ENCODE results near the gene IFT122.
"Not testable (repeated sequence)": the region's sequence is repeated elsewhere in the genome, so short reads cannot be mapped to it uniquely, and the experiment has no call there.

IFT122 gene

GRCh38 chr3:129412542-129413198 lies 27.4 kb upstream of the IFT122 start:
- no peak overlapping the region for H3K23ac ChIP-seq (ENCODE audit: low read length)

GRCh38 chr3:129413238-129413637 lies 26.8 kb upstream of the IFT122 start:
- H4K8ac ChIP-seq (ENCODE audit: low read depth, low read length); DNase-seq; H2BK12ac ChIP-seq (ENCODE audit: low read length); H4K12ac ChIP-seq (ENCODE audit: low read depth, low read length); H4K91ac ChIP-seq (ENCODE audit: low read depth, low read length); H3K79me2 ChIP-seq (ENCODE audit: control insufficient read depth, insufficient read depth, low read length, poor library complexity); H2BK120ac ChIP-seq (ENCODE audit: insufficient read depth, low read length, poor library complexity); H3K4ac ChIP-seq (ENCODE audit: low read depth, low read length); H2AFZ ChIP-seq (ENCODE audit: insufficient read depth, low read length, poor library complexity); H3K79me1 ChIP-seq (ENCODE audit: low read length); H3K4me2 ChIP-seq (ENCODE audit: low read length); H3K27ac ChIP-seq (ENCODE audit: low read depth, low read length); H3K9me3 ChIP-seq (ENCODE audit: insufficient read depth, low read depth, low read length); H3K9ac ChIP-seq (ENCODE audit: low read length); H3K23ac ChIP-seq (ENCODE audit: low read length); H3K36me3 ChIP-seq (ENCODE audit: control insufficient read depth in 1 of 2, insufficient read depth in 2 of 2, low read length in 2 of 2); H2BK5ac ChIP-seq (ENCODE audit: low read depth, low read length, poor library complexity); H3K4me3 ChIP-seq (ENCODE audit: low read depth, low read length); H3K4me1 ChIP-seq (ENCODE audit: control insufficient read depth in 1 of 2, insufficient read depth in 2 of 2, low read length in 2 of 2); H3K27me3 ChIP-seq (ENCODE audit: insufficient read depth, low read length); H2AK5ac ChIP-seq (ENCODE audit: low read length); H3K18ac ChIP-seq (ENCODE audit: low read length); H3K14ac ChIP-seq (ENCODE audit: low read length): not testable (repeated sequence)
- no CpG with 5 or more reads among the region's 3 CpGs for WGBS (ENCODE audit: extremely low coverage, insufficient coverage, insufficient read length)

More at GRCh38 chr3:129412542-129413198, 27.4 kb upstream of the IFT122 start:
- Histone ChIP-seq H3K27ac (ENCODE audit: low read depth, low read length) (no peak overlapping the region), H2AFZ (ENCODE audit: insufficient read depth, low read length, poor library complexity) (no peak overlapping the region), H2BK12ac (ENCODE audit: low read length) (no peak overlapping the region), H4K8ac (ENCODE audit: low read depth, low read length) (no peak overlapping the region), H3K9ac (ENCODE audit: low read length) (no peak overlapping the region), H2BK120ac (ENCODE audit: insufficient read depth, low read length, poor library complexity) (no peak overlapping the region), H3K18ac (ENCODE audit: low read length) (no peak overlapping the region), H3K4me3 (ENCODE audit: low read depth, low read length) (no peak overlapping the region), H3K79me1 (ENCODE audit: low read length) (no peaks in the 10 kb centered on the region), H3K27me3 (ENCODE audit: insufficient read depth, low read length) (no peaks in the 10 kb centered on the region), H4K12ac (ENCODE audit: low read depth, low read length) (no peak overlapping the region), H3K79me2 (ENCODE audit: control insufficient read depth, insufficient read depth, low read length, poor library complexity) (no peaks in the 10 kb centered on the region), H2BK5ac (ENCODE audit: low read depth, low read length, poor library complexity) (no peak overlapping the region), H3K4ac (ENCODE audit: low read depth, low read length) (no peak overlapping the region), H3K9me3 (ENCODE audit: insufficient read depth, low read depth, low read length) (no peaks in the 10 kb centered on the region), H3K4me2 (ENCODE audit: low read length) (no peak overlapping the region), H3K36me3 (ENCODE audit: control insufficient read depth in 1 of 2, insufficient read depth in 2 of 2, low read length in 2 of 2) (no peaks in the 10 kb centered on the region), H4K91ac (ENCODE audit: low read depth, low read length) (no peak overlapping the region), H2AK5ac (ENCODE audit: low read length) (no peak overlapping the region), H3K4me1 (ENCODE audit: control insufficient read depth in 1 of 2, insufficient read depth in 2 of 2, low read length in 2 of 2) (no peaks in the 10 kb centered on the region), H3K14ac (ENCODE audit: low read length) (no peak overlapping the region)
- WGBS (ENCODE audit: extremely low coverage, insufficient coverage, insufficient read length), result no CpG with 5 or more reads among the region's 6 CpGs
- DNase-seq, result no peak

GRCh38 chr3:129413687-129414506 lies 26.1 kb upstream of the IFT122 start:
- no peak for DNase-seq
- H3K23ac ChIP-seq (ENCODE audit: low read length), result no peak overlapping the region
- no peak overlapping the region for H3K27ac ChIP-seq (ENCODE audit: low read depth, low read length)
- H3K4me3 ChIP-seq (ENCODE audit: low read depth, low read length), result no peak overlapping the region
- no peaks in the 10 kb centered on the region for H3K79me1 ChIP-seq (ENCODE audit: low read length)
- no peak overlapping the region for H3K9ac ChIP-seq (ENCODE audit: low read length)
- no peak overlapping the region for H2AFZ ChIP-seq (ENCODE audit: insufficient read depth, low read length, poor library complexity)
- H3K4me1 ChIP-seq (ENCODE audit: control insufficient read depth in 1 of 2, insufficient read depth in 2 of 2, low read length in 2 of 2), result no peaks in the 10 kb centered on the region
- H3K9me3 ChIP-seq (ENCODE audit: insufficient read depth, low read depth, low read length), result no peaks in the 10 kb centered on the region
- H4K8ac ChIP-seq (ENCODE audit: low read depth, low read length), result no peak overlapping the region
- no peak overlapping the region for H3K14ac ChIP-seq (ENCODE audit: low read length)
- no peak overlapping the region for H4K12ac ChIP-seq (ENCODE audit: low read depth, low read length)
- no peak overlapping the region for H2AK5ac ChIP-seq (ENCODE audit: low read length)
- no CpG with 5 or more reads among the region's 4 CpGs for WGBS (ENCODE audit: extremely low coverage, insufficient coverage, insufficient read length)
- H3K4ac ChIP-seq (ENCODE audit: low read depth, low read length), result no peak overlapping the region
- H3K27me3 ChIP-seq (ENCODE audit: insufficient read depth, low read length), result no peaks in the 10 kb centered on the region
- H2BK12ac ChIP-seq (ENCODE audit: low read length), result no peak overlapping the region
- no peak overlapping the region for H3K18ac ChIP-seq (ENCODE audit: low read length)
- H3K36me3 ChIP-seq (ENCODE audit: control insufficient read depth in 1 of 2, insufficient read depth in 2 of 2, low read length in 2 of 2), result no peaks in the 10 kb centered on the region
- no peak overlapping the region for H4K91ac ChIP-seq (ENCODE audit: low read depth, low read length)
- no peak overlapping the region for H2BK120ac ChIP-seq (ENCODE audit: insufficient read depth, low read length, poor library complexity)
- H3K79me2 ChIP-seq (ENCODE audit: control insufficient read depth, insufficient read depth, low read length, poor library complexity), result no peaks in the 10 kb centered on the region
- no peak overlapping the region for H3K4me2 ChIP-seq (ENCODE audit: low read length)
- no peak overlapping the region for H2BK5ac ChIP-seq (ENCODE audit: low read depth, low read length, poor library complexity)

- no peak overlapping the region for H2BK120ac ChIP-seq (ENCODE audit: insufficient read depth, low read length, poor library complexity)
- no peak overlapping the region for H2BK12ac ChIP-seq (ENCODE audit: low read length)
- H2BK5ac ChIP-seq (ENCODE audit: low read depth, low read length, poor library complexity), result no peak overlapping the region
- no peaks in the 10 kb centered on the region for H3K4me1 ChIP-seq (ENCODE audit: control insufficient read depth in 1 of 2, insufficient read depth in 2 of 2, low read length in 2 of 2)
- no peaks in the 10 kb centered on the region for H3K27me3 ChIP-seq (ENCODE audit: insufficient read depth, low read length)
- H4K91ac ChIP-seq (ENCODE audit: low read depth, low read length), result no peak overlapping the region
- H4K12ac ChIP-seq (ENCODE audit: low read depth, low read length), result no peak overlapping the region
- H3K4me3 ChIP-seq (ENCODE audit: low read depth, low read length), result no peak overlapping the region
- no peak overlapping the region for H3K27ac ChIP-seq (ENCODE audit: low read depth, low read length)
- H3K14ac ChIP-seq (ENCODE audit: low read length), result no peak overlapping the region
- no peak overlapping the region for H2AK5ac ChIP-seq (ENCODE audit: low read length)
- no peak overlapping the region for H3K4me2 ChIP-seq (ENCODE audit: low read length)
- H3K4ac ChIP-seq (ENCODE audit: low read depth, low read length), result no peak overlapping the region
- H3K9ac ChIP-seq (ENCODE audit: low read length), result no peak overlapping the region
- no peaks in the 10 kb centered on the region for H3K9me3 ChIP-seq (ENCODE audit: insufficient read depth, low read depth, low read length)
- H2AFZ ChIP-seq (ENCODE audit: insufficient read depth, low read length, poor library complexity), result no peak overlapping the region
- DNase-seq, result no peak
- H4K8ac ChIP-seq (ENCODE audit: low read depth, low read length), result no peak overlapping the region
- no peaks in the 10 kb centered on the region for H3K36me3 ChIP-seq (ENCODE audit: control insufficient read depth in 1 of 2, insufficient read depth in 2 of 2, low read length in 2 of 2)
- H3K18ac ChIP-seq (ENCODE audit: low read length), result no peak overlapping the region
- no CpG with 5 or more reads among the region's 3 CpGs for WGBS (ENCODE audit: extremely low coverage, insufficient coverage, insufficient read length)
- no peaks in the 10 kb centered on the region for H3K79me1 ChIP-seq (ENCODE audit: low read length)
- no peaks in the 10 kb centered on the region for H3K79me2 ChIP-seq (ENCODE audit: control insufficient read depth, insufficient read depth, low read length, poor library complexity)
- no peak overlapping the region for H3K23ac ChIP-seq (ENCODE audit: low read length)
Measured at GRCh38 chr3:129415378-129415777, 24.6 kb upstream of the IFT122 start.

Data from trophoblast cell (in vitro differentiated cells and primary cell).